BJ (cell line): ENCODE results near the gene DLG5. TPM values are rescaled to one million over a fixed set of nuclear protein-coding genes. Genes with fewer than 3 reads are reported as not detected.

Experiments
- CTCF ChIA-PET: fragments of 350-600 bp; formaldehyde crosslinking; extraction: SDS; loops from one replicate; lab custom pipeline; 2021; ENCODE audit warnings: antibody characterized with exemption, inconsistent platforms; lab: Yijun Ruan, JAX
- POLR2A ChIA-PET: fragments of 300-600 bp; sonication (Branson Sonifier 250); formaldehyde crosslinking; extraction: SDS; loops from one replicate; lab custom pipeline; 2021; ENCODE audit warnings: antibody characterized with exemption; lab: Charles Lee
- DNase-seq: peaks from one replicate; pipeline ENCODE4 v3.0.0-alpha.2; 2011; ENCODE audit warnings: low read depth
- H3K27me3 ChIP-seq: 2 replicates; pipeline ENCODE4 v1.6.0; 2011; ENCODE audit warnings: low read length; ENCODE audit not compliant: control insufficient read depth, insufficient read depth
- H3K36me3 ChIP-seq: 2 replicates; pipeline ENCODE4 v1.5.1; 2011; ENCODE audit warnings: low read length; ENCODE audit not compliant: control insufficient read depth, insufficient read depth
- H3K4me3 ChIP-seq: 2 replicates; pipeline ENCODE4 v1.5.1; 2011; ENCODE audit warnings: low read depth, mild to moderate bottlenecking, control low read depth, low read length
- polyA plus RNA-seq: library from polyadenylated mRNA; depleted of rRNA; stranded (reverse); fragments of >200 nt; gene quantifications from 2 replicates; pipeline ENCODE4 v1.2.3, GENCODE V29; 2011
- TF ChIP-seq, protein P1 (sequence below): IDR thresholded peaks from 2 replicates; pipeline ENCODE4 v1.5.1; 2011; ENCODE audit warnings: low read depth, mild to moderate bottlenecking, control low read depth, inconsistent platforms, low read length, moderate library complexity; ENCODE audit not compliant: insufficient read depth

DLG5 gene
- polyA plus RNA-seq, 1 experiment, result 21.9 TPM

DNA sequence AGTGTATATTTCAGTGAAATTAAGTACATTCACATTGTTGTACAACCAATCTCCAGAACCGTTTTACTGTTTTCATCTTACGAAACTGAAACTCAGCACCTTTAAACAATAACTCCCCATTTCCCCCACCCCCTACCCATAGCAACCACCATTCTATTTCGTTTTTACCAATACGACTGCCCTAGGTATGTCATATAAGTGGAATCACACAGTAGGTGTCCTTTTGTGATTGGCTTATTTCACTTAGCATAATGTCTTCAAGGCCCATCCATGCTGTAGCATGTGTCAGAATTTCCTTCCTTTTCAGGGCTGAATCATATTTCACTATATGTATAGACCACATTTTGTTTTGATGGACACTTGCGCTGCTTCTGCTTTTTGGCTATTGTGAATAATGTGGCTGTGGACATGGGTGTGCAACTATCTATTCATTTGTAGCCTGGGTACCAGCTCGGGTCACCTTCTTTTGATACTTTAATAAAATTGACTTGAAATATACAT is 34.3 kb upstream of the DLG5 start:
- Histone ChIP-seq H3K27me3 (no peaks in the 10 kb centered on the region), H3K36me3 (no peaks in the 10 kb centered on the region), H3K4me3 (no peak overlapping the region)
- TF ChIP-seq, protein P1, sequence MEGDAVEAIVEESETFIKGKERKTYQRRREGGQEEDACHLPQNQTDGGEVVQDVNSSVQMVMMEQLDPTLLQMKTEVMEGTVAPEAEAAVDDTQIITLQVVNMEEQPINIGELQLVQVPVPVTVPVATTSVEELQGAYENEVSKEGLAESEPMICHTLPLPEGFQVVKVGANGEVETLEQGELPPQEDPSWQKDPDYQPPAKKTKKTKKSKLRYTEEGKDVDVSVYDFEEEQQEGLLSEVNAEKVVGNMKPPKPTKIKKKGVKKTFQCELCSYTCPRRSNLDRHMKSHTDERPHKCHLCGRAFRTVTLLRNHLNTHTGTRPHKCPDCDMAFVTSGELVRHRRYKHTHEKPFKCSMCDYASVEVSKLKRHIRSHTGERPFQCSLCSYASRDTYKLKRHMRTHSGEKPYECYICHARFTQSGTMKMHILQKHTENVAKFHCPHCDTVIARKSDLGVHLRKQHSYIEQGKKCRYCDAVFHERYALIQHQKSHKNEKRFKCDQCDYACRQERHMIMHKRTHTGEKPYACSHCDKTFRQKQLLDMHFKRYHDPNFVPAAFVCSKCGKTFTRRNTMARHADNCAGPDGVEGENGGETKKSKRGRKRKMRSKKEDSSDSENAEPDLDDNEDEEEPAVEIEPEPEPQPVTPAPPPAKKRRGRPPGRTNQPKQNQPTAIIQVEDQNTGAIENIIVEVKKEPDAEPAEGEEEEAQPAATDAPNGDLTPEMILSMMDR, result no peak
- DNase-seq, result no peak
- CTCF ChIA-PET, result interaction anchor here (1.3 kb wide), 1 partner anchor 114 kb away, joined by 4 read pairs; no protein-coding TSS in a partner anchor
- POLR2A ChIA-PET, result no interaction called here

DNA sequence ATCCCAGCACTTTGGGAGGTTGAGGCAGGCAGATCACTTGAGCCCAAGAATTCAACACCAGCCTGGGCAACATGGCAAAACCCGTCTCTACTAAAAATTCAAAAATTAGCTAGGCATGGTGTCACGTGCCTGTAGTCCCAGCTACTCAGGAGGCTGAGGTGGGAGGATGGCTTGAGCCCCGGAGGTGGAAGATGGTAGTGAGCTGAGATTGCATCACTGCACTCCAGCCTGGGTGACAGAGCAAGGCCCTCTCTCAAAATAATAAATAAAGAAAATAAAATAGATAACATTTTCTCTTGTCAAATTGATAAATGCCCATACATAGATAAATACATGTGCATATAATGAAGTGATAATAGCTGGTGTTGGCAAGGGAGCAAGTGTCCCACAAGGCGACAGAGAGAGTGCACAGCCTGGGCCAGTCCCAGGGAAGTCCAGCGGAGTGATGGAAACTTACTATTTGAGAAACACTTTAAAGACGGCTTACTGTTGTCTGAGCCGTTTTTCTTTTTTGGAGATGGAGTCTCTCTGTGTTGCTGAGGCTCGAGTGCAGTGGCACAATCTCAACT is 33.4 kb upstream of the DLG5 start:
- CTCF ChIA-PET, result interaction anchor here (2.1 kb wide), 1 partner anchor 14 kb away, joined by 7 read pairs; no protein-coding TSS in a partner anchor
- TF ChIP-seq, protein P1, result no peak
- H3K4me3 ChIP-seq, result no peak overlapping the region
- POLR2A ChIA-PET, result no interaction called here
- H3K27me3 ChIP-seq, result no peaks in the 10 kb centered on the region
- no peaks in the 10 kb centered on the region for H3K36me3 ChIP-seq
- DNase-seq, result no peak

DNA sequence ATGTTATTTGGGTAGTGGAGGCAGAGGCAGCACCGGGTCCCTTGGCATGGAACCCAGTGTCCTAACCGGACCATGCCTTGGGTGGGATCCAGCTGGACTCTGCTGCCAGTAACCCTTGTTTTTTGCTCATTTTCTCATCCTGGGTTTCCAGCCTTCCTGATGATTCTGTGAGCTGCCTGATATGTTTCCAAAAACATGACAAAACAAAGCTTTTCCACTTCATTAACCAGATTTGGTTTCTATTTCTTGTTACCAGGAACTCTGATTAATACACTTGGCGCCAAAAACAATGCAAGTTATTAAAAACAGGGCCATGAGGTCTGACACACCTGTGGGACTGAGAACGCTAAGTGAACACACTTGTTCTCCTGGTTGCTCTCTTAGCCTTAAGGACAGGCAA is 32.8 kb upstream of the DLG5 start:
- ChIA-PET POLR2A (no interaction called here), CTCF (interaction anchor here (2.1 kb wide), 1 partner anchor 14 kb away, joined by 7 read pairs; no protein-coding TSS in a partner anchor)
- no peaks in the 10 kb centered on the region for H3K27me3 ChIP-seq
- H3K36me3 ChIP-seq, result no peaks in the 10 kb centered on the region
- H3K4me3 ChIP-seq, result no peak overlapping the region
- TF ChIP-seq, protein P1, result no peak
- DNase-seq, result no peak

DNA sequence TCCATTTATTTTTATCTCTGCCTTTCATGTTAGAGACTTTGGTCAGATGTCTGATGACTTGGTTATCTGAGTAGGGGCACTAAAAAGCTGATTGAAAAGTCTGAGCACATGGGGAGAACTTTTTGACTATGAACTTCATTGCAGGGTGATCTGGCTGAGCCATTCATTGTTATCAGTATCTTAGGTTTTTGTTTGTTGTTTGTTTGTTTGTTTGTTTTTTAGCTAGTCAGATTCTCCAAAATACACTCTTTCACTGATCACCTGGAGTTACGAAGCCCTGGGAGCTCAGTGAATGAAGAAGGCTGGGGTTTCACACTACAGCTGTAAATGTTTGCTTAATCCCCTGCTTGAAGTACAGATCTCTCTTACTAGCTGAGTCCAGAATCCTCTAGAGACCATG is 28.6 kb upstream of the DLG5 start:
- Histone ChIP-seq H3K27me3 (no peaks in the 10 kb centered on the region), H3K4me3 (no peak overlapping the region), H3K36me3 (no peaks in the 10 kb centered on the region)
- CTCF ChIA-PET, result interaction anchor here (1.3 to 1.5 kb wide), 2 partner anchors 9 to 13 kb away, joined by 3 to 4 read pairs; no protein-coding TSS in a partner anchor
- POLR2A ChIA-PET, result no interaction called here
- TF ChIP-seq, protein P1, result no peak
- no peak for DNase-seq

DNA sequence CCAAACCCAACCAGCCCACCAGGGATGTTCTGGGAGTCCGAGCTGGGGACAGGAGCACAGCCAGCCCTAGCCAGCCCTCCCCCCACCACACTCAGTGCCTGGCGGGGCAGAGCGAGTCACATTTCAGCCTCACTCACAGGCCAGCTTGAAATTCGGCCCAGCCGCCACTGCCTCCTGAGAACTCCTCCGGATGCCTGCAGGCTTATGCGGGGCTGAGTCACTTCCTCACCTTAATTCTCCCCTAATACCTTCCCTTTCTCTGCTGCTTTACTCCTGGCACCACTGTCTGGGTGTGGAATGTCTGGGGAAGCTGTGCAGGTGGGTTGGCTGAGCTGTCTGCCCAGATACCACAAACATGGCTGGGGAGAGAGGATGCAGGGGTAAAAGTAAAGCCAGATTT is 22.6 kb upstream of the DLG5 start:
- Histone ChIP-seq H3K27me3 (no peaks in the 10 kb centered on the region), H3K36me3 (no peaks in the 10 kb centered on the region), H3K4me3 (no peak overlapping the region)
- ChIA-PET POLR2A (no interaction called here), CTCF (no interaction called here)
- DNase-seq, result no peak
- TF ChIP-seq, protein P1, result no peak
